Inflammatory macrophage treated with lipopolysaccharide for 4 hours (primary cell): ENCODE data around the gene CACNB4.
A peak's percentile ranks its signal among the peaks of the same experiment; 100 is the strongest.
"Not testable (repeated sequence)": the region's sequence is repeated elsewhere in the genome, so short reads cannot be mapped to it uniquely, and the experiment has no call there.

Experiments
- DNase-seq: peaks from one replicate; pipeline ENCODE4 v3.0.0-alpha.2; 2020

The CACNB4 gene

GRCh38 chr2:151933266-151933804 lies 165.5 kb downstream of the CACNB4 start:
- DNase-seq, result no peak

- DNase-seq, result no peak
These were observed 167.1 kb downstream of the CACNB4 start for GRCh38 chr2:151931756-151932155.

GRCh38 chr2:151931030-151931611 lies 167.7 kb downstream of the CACNB4 start:
- DNase-seq, result no peak

GRCh38 chr2:151930042-151930441 lies 168.8 kb downstream of the CACNB4 start:
- DNase-seq, result no peak

- peak; percentile 60 for DNase-seq
These were observed 170.5 kb downstream of the CACNB4 start for GRCh38 chr2:151928380-151928779.

GRCh38 chr2:151927501-151928221 lies 171.2 kb downstream of the CACNB4 start:
- DNase-seq, result peak; percentile 33

GRCh38 chr2:151922845-151923666 lies 175.8 kb downstream of the CACNB4 start:
- DNase-seq, result peak; percentile 89

GRCh38 chr2:151919786-151920185 lies 179.1 kb downstream of the CACNB4 start:
- peak; percentile 65 for DNase-seq

- DNase-seq, result peak; percentile 68
These were observed 180.5 kb downstream of the CACNB4 start for GRCh38 chr2:151918308-151918707.

GRCh38 chr2:151916632-151917031 lies 182.2 kb downstream of the CACNB4 start:
- DNase-seq, result no peak

GRCh38 chr2:151915629-151916025 lies 183.2 kb downstream of the CACNB4 start:
- not testable (repeated sequence) for DNase-seq

GRCh38 chr2:151914989-151915628 lies 183.7 kb downstream of the CACNB4 start:
- no peak for DNase-seq

GRCh38 chr2:151908204-151908882 lies 190.5 kb downstream of the CACNB4 start:
- DNase-seq, result no peak

GRCh38 chr2:151907286-151908203 lies 191.3 kb downstream of the CACNB4 start:
- peak; percentile 22 for DNase-seq

GRCh38 chr2:151906633-151906998 lies 192.2 kb downstream of the CACNB4 start:
- DNase-seq, result no peak

- peak; percentile 12 for DNase-seq
These were observed 192.7 kb downstream of the CACNB4 start for GRCh38 chr2:151905963-151906632.

GRCh38 chr2:151904807-151905206 lies 194.0 kb downstream of the CACNB4 start:
- peak; percentile 72 for DNase-seq

- DNase-seq, result no peak
These were observed 194.8 kb downstream of the CACNB4 start for GRCh38 chr2:151904021-151904420.

GRCh38 chr2:151902829-151903228 lies 196.0 kb downstream of the CACNB4 start:
- DNase-seq, result no peak

- DNase-seq, result no peak
These were observed 198.5 kb downstream of the CACNB4 start for GRCh38 chr2:151900331-151900730.

- DNase-seq, result no peak
These were observed 199.7 kb downstream of the CACNB4 start for GRCh38 chr2:151899156-151899555.
